CD14-positive monocyte (primary cell): ENCODE results near the gene PRRT3. TPM values are rescaled to one million over a fixed set of nuclear protein-coding genes. Genes with fewer than 3 reads are reported as not detected.

Experiments
- DNase-seq, 3 donors: peaks; one replicate each; pipeline ENCODE4 v3.0.0-alpha.2; 2011 to 2022
- H2AFZ ChIP-seq: 2 replicates; pipeline ENCODE4 v1.6.0; 2012; ENCODE audit warnings: mild to moderate bottlenecking, low read depth, low read length, inconsistent platforms; ENCODE audit not compliant: insufficient read depth, poor library complexity, severe bottlenecking
- H3K27ac ChIP-seq, 2 donors: 1 replicate in 1 of 2; 2 replicates in 1 of 2; pipeline ENCODE4 v1.5.1; 2012 to 2013; ENCODE audit warnings: low read length in 2 of 2, control low read depth in 1 of 2, inconsistent platforms in 1 of 2, low read depth in 1 of 2, mild to moderate bottlenecking in 1 of 2
- H3K27me3 ChIP-seq, 2 donors: one replicate each; pipeline versions ENCODE4 v1.6.0 to v1.6.1; 2011 to 2013; ENCODE audit warnings: low read length in 2 of 2; ENCODE audit not compliant: control insufficient read depth in 2 of 2, insufficient read depth in 2 of 2
- H3K36me3 ChIP-seq, 2 donors: replicated peaks in 1 of 2; 1 replicate in 1 of 2; 2 replicates in 1 of 2; pipeline versions ENCODE4 v1.5.1 to v1.6.1; 2012 to 2013; ENCODE audit warnings: low read length in 2 of 2, control low read depth in 1 of 2, inconsistent platforms in 1 of 2, mild to moderate bottlenecking in 1 of 2; ENCODE audit not compliant: insufficient read depth in 2 of 2, control insufficient read depth in 1 of 2
- H3K4me1 ChIP-seq, 2 donors: 1 replicate in 1 of 2; 2 replicates in 1 of 2; pipeline versions ENCODE4 v1.5.1 to v1.6.1; 2012 to 2013; ENCODE audit warnings: low read length in 2 of 2, control low read depth in 1 of 2, inconsistent platforms in 1 of 2, mild to moderate bottlenecking in 1 of 2, moderate library complexity in 1 of 2; ENCODE audit not compliant: insufficient read depth in 2 of 2, control insufficient read depth in 1 of 2
- H3K4me2 ChIP-seq: replicated peaks from 2 replicates; pipeline ENCODE3; 2012; ENCODE audit warnings: low read length, moderate library complexity, mild to moderate bottlenecking; ENCODE audit not compliant: poor library complexity, severe bottlenecking; ENCODE audit errors: extremely low read depth
- H3K4me3 ChIP-seq, 3 experiments: fragments of 200-600 bp in 1 of 3; sonication (generic) in 1 of 3; replicated peaks in 1 of 3; 1 replicate in 2 of 3; 2 replicates in 1 of 3; pipeline ENCODE4 v1.5.1; 2011 to 2013; ENCODE audit warnings: low read length in 3 of 3, mild to moderate bottlenecking in 3 of 3, control low read depth in 2 of 3, low read depth in 2 of 3, inconsistent platforms in 1 of 3, moderate library complexity in 1 of 3
- H3K79me2 ChIP-seq: 2 replicates; pipeline ENCODE4 v1.6.0; 2012; ENCODE audit warnings: mild to moderate bottlenecking, control low read depth, inconsistent platforms, low read length, moderate library complexity; ENCODE audit not compliant: insufficient read depth
- H3K9ac ChIP-seq: 2 replicates; pipeline ENCODE4 v1.6.0; 2017; ENCODE audit warnings: low read length, mild to moderate bottlenecking; ENCODE audit not compliant: insufficient read depth, poor library complexity, severe bottlenecking
- H3K9me3 ChIP-seq, 2 donors: replicated peaks in 1 of 2; 1 replicate in 1 of 2; 2 replicates in 1 of 2; pipeline versions ENCODE4 v1.5.1 to v1.6.1; 2012 to 2013; ENCODE audit warnings: low read length in 2 of 2, control low read depth in 1 of 2; ENCODE audit not compliant: control insufficient read depth in 1 of 2, insufficient read depth in 1 of 2
- H4K20me1 ChIP-seq: 2 replicates; pipeline ENCODE4 v1.6.0; 2012; ENCODE audit warnings: mild to moderate bottlenecking, low read length, control low read depth, moderate library complexity; ENCODE audit not compliant: insufficient read depth
- H3K27ac Mint-ChIP-seq, 7 donors: one replicate each; pipeline ENCODE4 v1.8.0; 2020; ENCODE audit warnings: mild to moderate bottlenecking in 7 of 7, mixed read lengths in 7 of 7, moderate library complexity in 6 of 7, inconsistent platforms in 2 of 7
- H3K27me3 Mint-ChIP-seq, 3 donors: one replicate each; pipeline ENCODE4 v1.8.0; 2021 to 2022; ENCODE audit warnings: low read depth in 3 of 3, mild to moderate bottlenecking in 3 of 3, mixed read lengths in 3 of 3, moderate library complexity in 3 of 3, inconsistent platforms in 1 of 3
- H3K36me3 Mint-ChIP-seq, 2 donors: one replicate each; pipeline ENCODE4 v1.8.0; 2020; ENCODE audit warnings: mixed read lengths in 2 of 2, inconsistent platforms in 1 of 2, mild to moderate bottlenecking in 1 of 2
- H3K4me1 Mint-ChIP-seq: one replicate; pipeline ENCODE4 v1.8.0; 2020; ENCODE audit warnings: mild to moderate bottlenecking, mixed read lengths
- H3K4me3 Mint-ChIP-seq, 2 donors: one replicate each; pipeline ENCODE4 v1.8.0; 2020; ENCODE audit warnings: mild to moderate bottlenecking in 2 of 2, mixed read lengths in 2 of 2, moderate library complexity in 1 of 2
- H3K9me3 Mint-ChIP-seq, 7 donors: one replicate each; pipeline ENCODE4 v1.8.0; 2020 to 2022; ENCODE audit warnings: mixed read lengths in 7 of 7, mild to moderate bottlenecking in 6 of 7, moderate library complexity in 6 of 7, inconsistent platforms in 2 of 7
- WGBS: methylation state at CpG from one replicate; pipeline ENCODE4 v1.1.5; 2013; ENCODE audit warnings: missing lambda C conversion rate; ENCODE audit not compliant: insufficient coverage; 5-methylcytosine and 5-hydroxymethylcytosine counted together
- intact Hi-C, 2 donors: fragments of 100-400 bp; cut with micrococcal nuclease; formaldehyde crosslinking; loops; one replicate each; pipeline versions ENCODE4 v1.15.0 to v1.15.1; 2023
- polyA plus RNA-seq, 3 donors: library from polyadenylated mRNA; depleted of rRNA in 1 of 3; unstranded in 2 of 3; stranded (reverse) in 1 of 3; fragments of 300-500 nt in 2 of 3; fragments of >200 nt in 1 of 3; fragmentation: Illumina TruSeq in 2 of 3; gene quantifications; 1 replicate in 2 of 3; 2 replicates in 1 of 3; pipeline ENCODE4 v1.2.3, GENCODE V29; 2012 to 2021
- TF ChIP-seq, protein P1 (sequence below): fragments of 200-600 bp; IDR thresholded peaks from one replicate; pipeline ENCODE4 v1.8.0; 2022; ENCODE audit warnings: antibody characterized with exemption, mild to moderate bottlenecking

Gene PRRT3
- polyA plus RNA-seq, 3 donors = 0.11 to 0.57 (median 0.31) TPM

DNA sequence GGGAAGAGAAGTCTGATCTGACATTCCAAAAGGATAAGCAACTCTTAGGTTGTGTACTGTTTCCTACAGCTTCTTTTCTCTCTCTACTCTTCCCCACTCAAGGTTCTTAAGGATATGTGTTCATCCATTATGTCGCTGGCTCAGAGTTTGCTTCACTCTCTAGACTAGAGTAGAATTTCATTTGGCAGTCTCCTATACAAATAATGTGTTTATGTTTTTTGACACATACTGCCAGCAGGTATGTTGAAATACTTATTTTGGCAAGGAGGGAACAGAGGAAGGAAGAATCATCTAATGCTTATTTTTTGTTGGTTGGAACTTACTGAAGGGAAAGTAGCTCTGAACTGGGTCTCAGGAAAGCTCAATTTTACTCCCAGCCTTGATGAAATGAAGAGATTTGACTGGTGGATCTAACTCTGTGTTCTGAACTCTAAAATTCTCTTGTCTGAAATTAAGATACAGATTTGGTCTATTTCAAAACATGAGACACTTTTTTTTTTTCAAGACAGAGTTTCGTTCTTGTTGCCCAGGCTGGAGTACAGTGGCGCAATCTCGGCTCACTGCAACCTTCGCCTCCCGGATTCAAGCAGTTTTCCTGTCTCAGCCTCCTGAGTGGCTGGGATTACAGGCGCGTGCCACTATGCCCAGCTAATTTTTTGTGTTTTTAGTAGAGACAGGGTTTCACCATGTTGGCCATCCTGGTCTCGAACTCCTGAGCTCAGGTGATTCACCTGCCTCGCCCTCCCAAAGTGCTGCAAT lies 42.1 kb upstream of the PRRT3 start:
- Mint-ChIP-seq H3K27ac (peak overlapping the region; percentile 64 to 91 (median 77)), H3K4me3 (peak overlapping the region; percentile 53 to 74), H3K4me1 (peaks cover 15% of the 10 kb centered on the region), H3K27me3 (no peaks in the 10 kb centered on the region), H3K9me3 (peaks cover 0 to 3% (median 0%) of the 10 kb centered on the region in 7 donors), H3K36me3 (peaks cover 10 to 28% of the 10 kb centered on the region in 2 donors)
- Histone ChIP-seq H3K79me2 (peaks cover 58% of the 10 kb centered on the region), H3K4me2 (peak overlapping the region; percentile 57), H3K27me3 (no peaks in the 10 kb centered on the region), H3K4me1 (peaks cover 10 to 13% of the 10 kb centered on the region in 2 donors), H3K36me3 (peaks cover 0 to 8% of the 10 kb centered on the region in 2 donors), H2AFZ (no peak overlapping the region), H4K20me1 (no peaks in the 10 kb centered on the region), H3K9ac (peak overlapping the region; percentile 18), H3K9me3 (no peaks in the 10 kb centered on the region), H3K4me3 (peak overlapping the region; percentile 7 to 44 (median 25)), H3K27ac (peak overlapping the region; percentile 3 to 75)
- 39% methylated on average over 4 of the region's 10 CpGs for WGBS
- intact Hi-C loops = no loop called here
- TF ChIP-seq, protein P1, sequence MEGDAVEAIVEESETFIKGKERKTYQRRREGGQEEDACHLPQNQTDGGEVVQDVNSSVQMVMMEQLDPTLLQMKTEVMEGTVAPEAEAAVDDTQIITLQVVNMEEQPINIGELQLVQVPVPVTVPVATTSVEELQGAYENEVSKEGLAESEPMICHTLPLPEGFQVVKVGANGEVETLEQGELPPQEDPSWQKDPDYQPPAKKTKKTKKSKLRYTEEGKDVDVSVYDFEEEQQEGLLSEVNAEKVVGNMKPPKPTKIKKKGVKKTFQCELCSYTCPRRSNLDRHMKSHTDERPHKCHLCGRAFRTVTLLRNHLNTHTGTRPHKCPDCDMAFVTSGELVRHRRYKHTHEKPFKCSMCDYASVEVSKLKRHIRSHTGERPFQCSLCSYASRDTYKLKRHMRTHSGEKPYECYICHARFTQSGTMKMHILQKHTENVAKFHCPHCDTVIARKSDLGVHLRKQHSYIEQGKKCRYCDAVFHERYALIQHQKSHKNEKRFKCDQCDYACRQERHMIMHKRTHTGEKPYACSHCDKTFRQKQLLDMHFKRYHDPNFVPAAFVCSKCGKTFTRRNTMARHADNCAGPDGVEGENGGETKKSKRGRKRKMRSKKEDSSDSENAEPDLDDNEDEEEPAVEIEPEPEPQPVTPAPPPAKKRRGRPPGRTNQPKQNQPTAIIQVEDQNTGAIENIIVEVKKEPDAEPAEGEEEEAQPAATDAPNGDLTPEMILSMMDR = no peak
- DNase-seq = peak in 1 of 3 donors; percentile 9

DNA sequence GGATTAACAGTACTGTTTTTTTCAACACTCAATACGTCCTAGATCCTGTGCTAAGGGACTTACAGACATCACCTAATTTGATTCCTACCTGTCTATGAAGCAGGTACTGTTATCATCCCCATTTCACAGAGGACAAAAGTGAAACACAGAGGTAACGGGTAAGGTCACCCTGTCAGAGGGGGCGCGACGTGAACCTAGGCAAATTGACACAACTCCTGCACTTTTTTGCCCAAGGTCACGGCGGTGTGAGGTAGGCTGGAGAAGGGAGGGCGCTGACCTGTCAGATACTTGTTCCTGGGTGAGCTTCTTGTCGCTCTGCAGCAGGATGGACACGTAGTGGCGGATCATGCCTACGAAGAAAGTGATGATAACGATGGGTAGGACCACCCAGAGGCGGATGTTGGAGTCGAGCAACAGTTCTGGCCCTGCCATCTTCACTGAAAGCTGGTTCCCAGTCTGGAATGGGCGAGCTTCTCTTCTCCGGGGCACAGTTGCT lies 34.1 kb upstream of the PRRT3 start:
- H3K79me2 ChIP-seq = peaks cover 76% of the 10 kb centered on the region
- peak overlapping the region; percentile 93 for H3K9ac ChIP-seq
- H3K27ac ChIP-seq = peak overlapping the region; percentile 83 to 99
- H2AFZ ChIP-seq = peak overlapping the region; percentile 86
- TF ChIP-seq, protein P1 = no peak
- no peaks in the 10 kb centered on the region for H3K9me3 Mint-ChIP-seq
- H4K20me1 ChIP-seq = peaks cover 6% of the 10 kb centered on the region
- H3K9me3 ChIP-seq = no peaks in the 10 kb centered on the region
- H3K4me1 Mint-ChIP-seq = peaks cover 23% of the 10 kb centered on the region
- peak overlapping the region; percentile 93 to 95 for H3K4me3 Mint-ChIP-seq
- peak overlapping the region; percentile 96 to 98 (median 97) for H3K27ac Mint-ChIP-seq
- WGBS = 1% methylated on average over 16 of the region's 17 CpGs
- peaks cover 22 to 28% of the 10 kb centered on the region in 2 donors for H3K4me1 ChIP-seq
- DNase-seq = no peak
- peaks cover 2 to 21% of the 10 kb centered on the region in 2 donors for H3K36me3 Mint-ChIP-seq
- H3K4me3 ChIP-seq = peak overlapping the region; percentile 79 to 99 (median 93)
- no peaks in the 10 kb centered on the region for H3K27me3 Mint-ChIP-seq
- intact Hi-C loops = loop anchor here in 1 of 2 donors (5.0 kb wide), 1 partner anchor 54 kb away; the partner anchor contains the start of gene CRELD1
- H3K36me3 ChIP-seq = peaks cover 8 to 22% of the 10 kb centered on the region in 2 donors
- H3K27me3 ChIP-seq = no peaks in the 10 kb centered on the region
- H3K4me2 ChIP-seq = peak overlapping the region; percentile 86
